Activated naive CD4-positive, alpha-beta T cell treated with anti-CD3 and anti-CD28 coated beads, Interleukin-2, amount 10 ng/mL, durations not matched to agents 5 hours and 36 hours (primary cell): ENCODE measurements around the gene KHSRP. TPM values are rescaled to one million over a fixed set of nuclear protein-coding genes. Genes with fewer than 3 reads are reported as not detected.

Source experiments
- microRNA-seq: library from miRNA; unstranded; fragments of <30 nt; microRNA quantifications from one replicate; pipeline ENCODE4 v1.2.0, GENCODE V29; 2022; ENCODE audit warnings: borderline microRNAs expressed, borderline replicate concordance
- total RNA-seq, 2 experiments: library from RNA; stranded (reverse); gene quantifications; one replicate each; pipeline ENCODE4 v1.2.3, GENCODE V29; 2021

KHSRP gene
- total RNA-seq, result 100 to 1,000 TPM; 239 to 254 TPM

GRCh38 chr19:6424195-6424938 is at the start of gene KHSRP:
KHSRP (minus strand) TSS chr19:6424811; CDS start chr19:6424701, 110 bp downstream.

GRCh38 chr19:6464070-6464873 is 39.7 kb upstream of the KHSRP start, which contains the start of gene CRB3:
CRB3 (plus strand) TSS chr19:6464271; CDS start chr19:6464702, 431 bp downstream.

GRCh38 chr19:6459262-6460098 is 34.9 kb upstream of the KHSRP start, which contains the start of gene SLC25A23:
SLC25A23 (minus strand) TSS chr19:6459792; CDS start chr19:6459628, 164 bp downstream.

GRCh38 chr19:6433663-6434062 is 9.1 kb upstream of the KHSRP start, which contains the start of gene SLC25A41:
SLC25A41 (minus strand) TSS chr19:6433763; CDS start chr19:6433693, 70 bp downstream.

GRCh38 chr19:6393074-6393982 is 31.3 kb downstream of the KHSRP start, which contains the start of gene GTF2F1:
GTF2F1 (minus strand) TSS chr19:6393164; CDS start chr19:6392995, 169 bp downstream.

GRCh38 chr19:6375411-6376010 is 49.1 kb downstream of the KHSRP start, which contains the start of gene PSPN:
PSPN (minus strand) TSS chr19:6375933; CDS start chr19:6375849, 84 bp downstream.

GRCh38 chr19:6372594-6373095 is 52.0 kb downstream of the KHSRP start, which contains the start of gene ALKBH7:
ALKBH7 (plus strand) TSS chr19:6372794; CDS start chr19:6372821, 27 bp downstream.

Small RNA genes lying within 50 kb of the gene (microRNA-seq; reads per million reads assigned to microRNA genes)
- gene MIR3940 (8.5 reads per million, percentile 39 among the genes with 10 or more reads in this experiment), gene MIR6790 (not detected), gene MIR6885 (not detected)

Other genes starting within 250 kb of the KHSRP start
- 10 to 100 TPM; 36.2 to 39.2 TPM for gene MLLT1, start 144.8 kb downstream of the KHSRP start, total RNA-seq
- gene ACER1, start 91.2 kb downstream of the KHSRP start, total RNA-seq, result under 1 TPM; 0.40 to 0.84 TPM
- 100 to 1,000 TPM; 107 to 116 TPM for gene CLPP, start 63.3 kb downstream of the KHSRP start, total RNA-seq
- gene ALKBH7, start 52.0 kb downstream of the KHSRP start, total RNA-seq, result 10 to 100 TPM; 70.0 to 71.1 TPM
- 1 to 10 TPM; 2.3 TPM for gene PSPN, start 48.9 kb downstream of the KHSRP start, total RNA-seq
- 10 to 100 TPM; 67.1 to 70.0 TPM for gene GTF2F1, start 31.6 kb downstream of the KHSRP start, total RNA-seq
- gene SLC25A41, start 9.0 kb upstream of the KHSRP start, total RNA-seq, result not detected
- 10 to 100 TPM; 38.4 to 39.3 TPM for gene SLC25A23, start 35.0 kb upstream of the KHSRP start, total RNA-seq
- 1 to 10 TPM; 1.2 to 1.3 TPM for gene CRB3, start 39.5 kb upstream of the KHSRP start, total RNA-seq
- gene DENND1C, start 57.0 kb upstream of the KHSRP start, total RNA-seq, result 100 to 1,000 TPM; 117 to 125 TPM
- gene TUBB4A, start 77.5 kb upstream of the KHSRP start, total RNA-seq, result 1 to 10 TPM; 2.1 to 2.8 TPM
- gene TNFSF9, start 106.2 kb upstream of the KHSRP start, total RNA-seq, result under 1 TPM; 0.71 to 0.77 TPM
- 1 to 10 TPM; 6.7 to 6.8 TPM for gene CD70, start 166.3 kb upstream of the KHSRP start, total RNA-seq
- 10 to 100 TPM; 11.8 to 13.5 TPM for gene TNFSF14, start 245.3 kb upstream of the KHSRP start, total RNA-seq